GM12878 (cell line): ENCODE results near the gene NOB1. TPM values are rescaled to one million over a fixed set of nuclear protein-coding genes. Genes with fewer than 3 reads are reported as not detected.

Experiments
- ATAC-seq: fragments of 200-7000 bp; cut with Tn5 transposase; 3 replicates; pipeline ENCODE4 v1.9.1; 2020; ENCODE audit warnings: mild to moderate bottlenecking, moderate library complexity
- BruUV-seq: library from RNA; stranded (reverse); fragments of 400-500 nt; replicated peaks from 2 replicates; lab custom pipeline; 2021; lab: Mats Ljungman, UMichigan
- CTCF ChIA-PET: fragments of 300-600 bp; sonication (Branson Sonifier 250); formaldehyde crosslinking; extraction: SDS; loops from one replicate; lab custom pipeline; 2021; ENCODE audit warnings: inconsistent platforms; lab: Yijun Ruan, JAX
- POLR2A ChIA-PET: fragments of 350-600 bp; formaldehyde crosslinking; extraction: SDS; loops from one replicate; lab custom pipeline; 2021; ENCODE audit warnings: inconsistent platforms; lab: Charles Lee
- RAD21 ChIA-PET: fragments of 300-600 bp; sonication (Branson Sonifier 250); formaldehyde crosslinking; loops from one replicate; lab custom pipeline; 2023; ENCODE audit warnings: antibody characterized with exemption; ENCODE audit not compliant: unreplicated experiment; lab: Charles Lee
- SMC1A ChIA-PET: fragments of 300-600 bp; sonication (Branson Sonifier 250); formaldehyde crosslinking; loops from one replicate; lab custom pipeline; 2023; ENCODE audit not compliant: unreplicated experiment, uncharacterized antibody; lab: Charles Lee
- DNase-seq: peaks from one replicate; pipeline ENCODE4 v3.0.0-alpha.2; 2011; ENCODE audit warnings: low read depth, low spot score
- FAIRE-seq: peaks from 3 replicates; lab custom pipeline; 2011; peaks lifted over from hg19 to GRCh38; lab: Jason Lieb, UNC
- H2AFZ ChIP-seq: 2 replicates; pipeline ENCODE4 v1.6.0; 2011; ENCODE audit warnings: low read depth, low read length, control low read depth; ENCODE audit not compliant: control insufficient read depth
- H3K27ac ChIP-seq: 2 replicates; pipeline ENCODE4 v1.5.1; 2011; ENCODE audit warnings: control low read depth; ENCODE audit not compliant: control insufficient read depth, insufficient read depth
- H3K27me3 ChIP-seq, 2 experiments: replicated peaks in 1 of 2; 2 replicates each; pipeline versions ENCODE4 v1.6.0 to v1.6.1; 2011; ENCODE audit warnings: low read length in 1 of 2; ENCODE audit not compliant: control insufficient read depth in 2 of 2, insufficient read depth in 2 of 2
- H3K36me3 ChIP-seq, 2 experiments: 2 replicates each; pipeline ENCODE4 v1.5.1; 2011; ENCODE audit warnings: low read length in 1 of 2; ENCODE audit not compliant: control insufficient read depth in 2 of 2, insufficient read depth in 2 of 2
- H3K4me1 ChIP-seq: 2 replicates; pipeline ENCODE4 v1.6.1; 2011; ENCODE audit warnings: mild to moderate bottlenecking, low read length, moderate library complexity, mixed read lengths; ENCODE audit not compliant: control insufficient read depth, insufficient read depth
- H3K4me2 ChIP-seq: 2 replicates; pipeline ENCODE4 v1.6.0; 2011; ENCODE audit warnings: control low read depth; ENCODE audit not compliant: control insufficient read depth, insufficient read depth
- H3K4me3 ChIP-seq: fragments of 200-600 bp; sonication (generic); 2 replicates; pipeline ENCODE4 v1.5.1; 2016
- H3K79me2 ChIP-seq: 2 replicates; pipeline ENCODE4 v1.6.0; 2011; ENCODE audit warnings: low read length; ENCODE audit not compliant: control insufficient read depth, insufficient read depth
- H3K9ac ChIP-seq: 2 replicates; pipeline ENCODE4 v1.8.0; 2011; ENCODE audit warnings: low read length, control low read depth, mixed read lengths; ENCODE audit not compliant: control insufficient read depth, insufficient read depth
- H3K9me3 ChIP-seq: replicated peaks from 3 replicates; pipeline ENCODE4 v1.5.1; 2011; ENCODE audit warnings: mild to moderate bottlenecking, low read length; ENCODE audit not compliant: control insufficient read depth, insufficient read depth
- H4K20me1 ChIP-seq: 2 replicates; pipeline ENCODE4 v1.6.0; 2011; ENCODE audit not compliant: control insufficient read depth, insufficient read depth
- BCL11A ChIP-seq: IDR thresholded peaks from 2 replicates; pipeline ENCODE4 v1.6.1; 2011; ENCODE audit warnings: low read depth, low read length
- BCLAF1 ChIP-seq: fragments of 450-650 bp; IDR thresholded peaks from 2 replicates; pipeline ENCODE4 v1.6.1; 2017; ENCODE audit warnings: antibody characterized with exemption, mild to moderate bottlenecking, moderate library complexity
- CHD4 ChIP-seq: fragments of 200-600 bp; sonication (generic); IDR thresholded peaks from 2 replicates; pipeline ENCODE4 v1.6.1; 2016; ENCODE audit warnings: mild to moderate bottlenecking
- EGR1 ChIP-seq, 2 experiments: IDR thresholded peaks; 1 replicate in 1 of 2; 2 replicates in 1 of 2; pipeline ENCODE4 v1.6.1; 2011 to 2012; ENCODE audit warnings: low read depth in 2 of 2, low read length in 2 of 2, borderline replicate concordance in 1 of 2, mild to moderate bottlenecking in 1 of 2, moderate library complexity in 1 of 2
- ETV6 ChIP-seq, 2 experiments: fragments of 450-650 bp in 1 of 2; IDR thresholded peaks in 1 of 2; conservative IDR thresholded peaks in 1 of 2; 2 replicates each; pipeline ENCODE4 v1.6.1; 2014; ENCODE audit warnings: antibody characterized with exemption in 1 of 2, borderline replicate concordance in 1 of 2, low read depth in 1 of 2, mild to moderate bottlenecking in 1 of 2, moderate library complexity in 1 of 2
- FOS ChIP-seq: IDR thresholded peaks from 3 replicates; pipeline ENCODE4 v1.6.1; 2011; ENCODE audit warnings: borderline replicate concordance; ENCODE audit not compliant: insufficient read length; ENCODE audit errors: extremely low read depth
- IKZF1 ChIP-seq: fragments of 450-650 bp; conservative IDR thresholded peaks from 2 replicates; pipeline ENCODE4 v1.6.1; 2017; ENCODE audit warnings: antibody characterized with exemption, mild to moderate bottlenecking
- MTA3 ChIP-seq: IDR thresholded peaks from 2 replicates; pipeline ENCODE4 v1.6.1; 2012; ENCODE audit warnings: low read length, inconsistent platforms, borderline replicate concordance
- PRDM15 ChIP-seq: fragments of 450-650 bp; formaldehyde crosslinking; IDR thresholded peaks from 2 replicates; pipeline ENCODE4 v1.4.0; 2020; ENCODE audit warnings: mild to moderate bottlenecking, moderate library complexity
- RELB ChIP-seq: fragments of 450-650 bp; IDR thresholded peaks from 2 replicates; pipeline ENCODE4 v1.6.1; 2017; ENCODE audit warnings: low read depth, mild to moderate bottlenecking, moderate library complexity
- SUZ12 ChIP-seq: fragments of 200-600 bp; sonication (generic); IDR thresholded peaks from one replicate; pipeline ENCODE4 v1.6.1; 2018; ENCODE audit warnings: antibody characterized with exemption, mild to moderate bottlenecking; ENCODE audit not compliant: unreplicated experiment
- ZNF384 ChIP-seq: IDR thresholded peaks from 2 replicates; pipeline ENCODE4 v1.6.1; 2012; ENCODE audit warnings: low read depth, mild to moderate bottlenecking, low read length, improper control_type of control experiment, borderline replicate concordance
- WGBS: methylation state at CpG from one replicate; pipeline ENCODE4 v1.1.6; 2016; ENCODE audit warnings: low lambda C conversion rate; ENCODE audit not compliant: insufficient replicate concordance, insufficient coverage; ENCODE audit errors: missing lambda C conversion rate; 5-methylcytosine and 5-hydroxymethylcytosine counted together
- in situ Hi-C: fragments of 300-500 bp; cut with MboI; formaldehyde crosslinking; loops from 9 replicates; pipeline ENCODE4 v1.14.3; 2018; ENCODE audit warnings: mixed read lengths
- intact Hi-C: fragments of 100-400 bp; cut with micrococcal nuclease; formaldehyde crosslinking; loops from one replicate; pipeline ENCODE4 v1.14.2; 2022; ENCODE audit not compliant: unreplicated experiment
- polyA plus RNA-seq, 11 experiments: library from polyadenylated mRNA; depleted of rRNA in 4 of 11; unstranded in 6 of 11; stranded (reverse) in 5 of 11; fragments of >200 nt; fragmentation: Nextera tagmentation in 4 of 11; fragmentation: Illumina TruSeq in 1 of 11; extraction: Ambion mirVana in 4 of 11; extraction: Trizol in 1 of 11; gene quantifications; 1 replicate in 1 of 11; 2 replicates in 10 of 11; pipeline versions ENCODE4 v1.2.1 to v1.2.3, GENCODE V29; 2011 to 2016; ENCODE audit warnings: inconsistent platforms in 2 of 11, missing spikeins in 2 of 11, low read depth in 1 of 11
- total RNA-seq, 4 experiments: library from RNA; depleted of rRNA in 3 of 4; stranded (reverse); fragments of >200 nt in 3 of 4; fragmentation: Illumina TruSeq in 1 of 4; extraction: Trizol in 1 of 4; gene quantifications; 2 replicates each; pipeline versions ENCODE4 v1.2.1 to v1.2.3, GENCODE V29; 2013 to 2021
- TF ChIP-seq, protein P1 (sequence below): fragments of 450-650 bp; IDR thresholded peaks from 2 replicates; pipeline ENCODE4 v1.6.1; 2017; ENCODE audit warnings: mild to moderate bottlenecking, low read depth, inconsistent platforms; ENCODE audit not compliant: poor library complexity, severe bottlenecking

The NOB1 gene
- total and polyA plus RNA-seq, 10 of the 15 experiments (the other 5 are each of a cell fraction or from before 2014, with no cell fraction given), result 31.1 to 117 (median 78.0) TPM

- intact Hi-C loops, result no loop called here
- no TSS peak for BruUV-seq
- Histone ChIP-seq H3K4me1 (no peaks in the 10 kb centered on the region), H3K9ac (no peak overlapping the region), H3K9me3 (no peaks in the 10 kb centered on the region), H3K4me3 (no peak overlapping the region), H4K20me1 (no peaks in the 10 kb centered on the region), H3K79me2 (peaks cover 16% of the 10 kb centered on the region), H3K36me3 (peaks cover 29 to 57% of the 10 kb centered on the region in 2 experiments), H2AFZ (no peak overlapping the region), H3K27ac (no peak overlapping the region), H3K4me2 (no peak overlapping the region), H3K27me3 (no peaks in the 10 kb centered on the region)
- in situ Hi-C loops, result no loop called here
- 96% methylated on average over 6 of the region's 8 CpGs for WGBS
- POLR2A ChIA-PET, result interaction anchor here (0.7 kb wide), 2 partner anchors 43 to 239 kb away, joined by 3 to 8 read pairs; no protein-coding TSS in a partner anchor
- SMC1A ChIA-PET, result no interaction called here
- no peak for DNase-seq
- CTCF ChIA-PET, result interaction anchor here (2.7 kb wide), 1 partner anchor 352 kb away, joined by 6 read pairs; no protein-coding TSS in a partner anchor
- no peak for ATAC-seq
- no peak for FAIRE-seq
- RAD21 ChIA-PET, result no interaction called here
- TF ChIP-seq BCLAF1, result no peak
- no peak for TF ChIP-seq BCL11A
- no peak for TF ChIP-seq PRDM15 (CRISPR knock-in tag)
- TF ChIP-seq RELB, result no peak
- no peak for TF ChIP-seq FOS
- no peak for TF ChIP-seq SUZ12
- no peak for TF ChIP-seq MTA3
- TF ChIP-seq EGR1 (IDR thresholded peaks at IDR 0.05; ENCODE audit: borderline replicate concordance in 1 of 2, low read depth in 2 of 2, low read length in 2 of 2), result no peak
- no peak for TF ChIP-seq CHD4
- TF ChIP-seq, protein P1, sequence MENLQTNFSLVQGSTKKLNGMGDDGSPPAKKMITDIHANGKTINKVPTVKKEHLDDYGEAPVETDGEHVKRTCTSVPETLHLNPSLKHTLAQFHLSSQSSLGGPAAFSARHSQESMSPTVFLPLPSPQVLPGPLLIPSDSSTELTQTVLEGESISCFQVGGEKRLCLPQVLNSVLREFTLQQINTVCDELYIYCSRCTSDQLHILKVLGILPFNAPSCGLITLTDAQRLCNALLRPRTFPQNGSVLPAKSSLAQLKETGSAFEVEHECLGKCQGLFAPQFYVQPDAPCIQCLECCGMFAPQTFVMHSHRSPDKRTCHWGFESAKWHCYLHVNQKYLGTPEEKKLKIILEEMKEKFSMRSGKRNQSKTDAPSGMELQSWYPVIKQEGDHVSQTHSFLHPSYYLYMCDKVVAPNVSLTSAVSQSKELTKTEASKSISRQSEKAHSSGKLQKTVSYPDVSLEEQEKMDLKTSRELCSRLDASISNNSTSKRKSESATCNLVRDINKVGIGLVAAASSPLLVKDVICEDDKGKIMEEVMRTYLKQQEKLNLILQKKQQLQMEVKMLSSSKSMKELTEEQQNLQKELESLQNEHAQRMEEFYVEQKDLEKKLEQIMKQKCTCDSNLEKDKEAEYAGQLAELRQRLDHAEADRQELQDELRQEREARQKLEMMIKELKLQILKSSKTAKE, result no peak
- no peak for TF ChIP-seq IKZF1
- TF ChIP-seq ZNF384, result no peak
- no peak for TF ChIP-seq ETV6 (conservative IDR thresholded peaks at IDR 0.05 in 1 of 2, IDR thresholded peaks at IDR 0.05 in 1 of 2; ENCODE audit: borderline replicate concordance in 1 of 2, low read depth in 1 of 2)
Measured at GRCh38 chr16:69747115-69747514, 7.6 kb downstream of the NOB1 start.
